GM19468 (cell line): ENCODE measurements around the gene ZIC2.

Source experiments
- ATAC-seq: cut with Tn5 transposase; IDR thresholded peaks from one replicate; pipeline ENCODE4 v1.9.1; 2021; ENCODE audit warnings: mild to moderate bottlenecking, moderate library complexity, moderate number of reproducible peaks; ENCODE audit not compliant: unreplicated experiment; ENCODE audit errors: extremely low read depth

ZIC2 gene

GRCh38 chr13:99959127-99959539, 22.5 kb upstream of the ZIC2 start:
- no peak for ATAC-seq

- no peak for ATAC-seq
Observed at GRCh38 chr13:99959540-99960230, 21.9 kb upstream of the ZIC2 start.

GRCh38 chr13:99960663-99961311, 20.8 kb upstream of the ZIC2 start:
- ATAC-seq = no peak

- ATAC-seq = no peak
Observed at GRCh38 chr13:99961636-99962035, 19.9 kb upstream of the ZIC2 start.

- no peak for ATAC-seq
Observed at GRCh38 chr13:99962242-99962641, 19.3 kb upstream of the ZIC2 start.

GRCh38 chr13:99963816-99964339, 17.7 kb upstream of the ZIC2 start:
- no peak for ATAC-seq

- ATAC-seq = no peak
Observed at GRCh38 chr13:99965329-99966000, 16.1 kb upstream of the ZIC2 start.

GRCh38 chr13:99966064-99966805, 15.3 kb upstream of the ZIC2 start:
- no peak for ATAC-seq

GRCh38 chr13:99967498-99967868, 14.1 kb upstream of the ZIC2 start:
- no peak for ATAC-seq

- no peak for ATAC-seq
Observed at GRCh38 chr13:99967869-99968520, 13.6 kb upstream of the ZIC2 start.

GRCh38 chr13:99968521-99969452, 12.8 kb upstream of the ZIC2 start:
- ATAC-seq = no peak

- no peak for ATAC-seq
Observed at GRCh38 chr13:99969453-99969918, 12.1 kb upstream of the ZIC2 start.

- ATAC-seq = no peak
Observed at GRCh38 chr13:99969919-99970650, 11.5 kb upstream of the ZIC2 start.

GRCh38 chr13:99970651-99971575, 10.7 kb upstream of the ZIC2 start:
- ATAC-seq = no peak

- ATAC-seq = no peak
Observed at GRCh38 chr13:99971576-99972189, 9.9 kb upstream of the ZIC2 start, which contains the start of gene ZIC5. TSS of gene ZIC5 (minus strand) at chr13:99971767. CDS start at chr13:99971603, 164 bp downstream.

GRCh38 chr13:99972190-99972731, 9.3 kb upstream of the ZIC2 start:
- no peak for ATAC-seq
